Parietal lobe (tissue), 1 donor: ENCODE measurements around the gene MRGPRE. TPM values are rescaled to one million over a fixed set of nuclear protein-coding genes. Genes with fewer than 3 reads are reported as not detected.

Source experiments
- total RNA-seq: library from RNA; depleted of rRNA; stranded (reverse); fragments of >200 nt; gene quantifications from one replicate; pipeline ENCODE4 v1.2.3, GENCODE V29; 2014

Gene MRGPRE
- not detected for total RNA-seq

GRCh38 chr11:3231851-3232744 lies at the start of gene MRGPRE:
MRGPRE (minus strand) TSS chr11:3232417; CDS start chr11:3228799, 3,618 bp downstream.

GRCh38 chr11:3218483-3219280 lies 13.5 kb downstream of the MRGPRE start, which contains the start of gene MRGPRG:
MRGPRG (minus strand) TSS chr11:3218813; CDS start chr11:3218813, 0 bp downstream.

Other genes with a start within 250 kb of the MRGPRE start
- gene NAP1L4, start 240.1 kb downstream of the MRGPRE start, total RNA-seq, result 235 TPM
- gene CARS1, start 175.0 kb downstream of the MRGPRE start, total RNA-seq, result 49.8 TPM
- gene OSBPL5, start 67.1 kb downstream of the MRGPRE start, total RNA-seq, result 90.1 TPM
- not detected for gene MRGPRG, start 13.6 kb downstream of the MRGPRE start, total RNA-seq
- gene ZNF195, start 146.7 kb upstream of the MRGPRE start, total RNA-seq, result 90.5 TPM